NB4 (cell line): ENCODE results near the gene FBN1.

Source experiments
- MAX ChIP-seq: IDR thresholded peaks from 2 replicates; pipeline ENCODE4 v1.6.1; 2011; ENCODE audit warnings: low read depth, low read length
- MYC ChIP-seq: IDR thresholded peaks from 2 replicates; pipeline ENCODE4 v1.6.1; 2011; ENCODE audit warnings: low read depth, low read length
- POLR2A ChIP-seq: IDR thresholded peaks from 2 replicates; pipeline ENCODE4 v1.6.1; 2011; ENCODE audit warnings: mild to moderate bottlenecking; ENCODE audit not compliant: insufficient read length; ENCODE audit errors: extremely low read depth
- TF ChIP-seq, protein P1 (sequence below): IDR thresholded peaks from one replicate; pipeline ENCODE4 v1.5.1; 2012; ENCODE audit warnings: low read depth, low read length

GRCh38 chr15:48664436-48664835 lies 18.9 kb upstream of the FBN1 start:
- TF ChIP-seq, protein P1, sequence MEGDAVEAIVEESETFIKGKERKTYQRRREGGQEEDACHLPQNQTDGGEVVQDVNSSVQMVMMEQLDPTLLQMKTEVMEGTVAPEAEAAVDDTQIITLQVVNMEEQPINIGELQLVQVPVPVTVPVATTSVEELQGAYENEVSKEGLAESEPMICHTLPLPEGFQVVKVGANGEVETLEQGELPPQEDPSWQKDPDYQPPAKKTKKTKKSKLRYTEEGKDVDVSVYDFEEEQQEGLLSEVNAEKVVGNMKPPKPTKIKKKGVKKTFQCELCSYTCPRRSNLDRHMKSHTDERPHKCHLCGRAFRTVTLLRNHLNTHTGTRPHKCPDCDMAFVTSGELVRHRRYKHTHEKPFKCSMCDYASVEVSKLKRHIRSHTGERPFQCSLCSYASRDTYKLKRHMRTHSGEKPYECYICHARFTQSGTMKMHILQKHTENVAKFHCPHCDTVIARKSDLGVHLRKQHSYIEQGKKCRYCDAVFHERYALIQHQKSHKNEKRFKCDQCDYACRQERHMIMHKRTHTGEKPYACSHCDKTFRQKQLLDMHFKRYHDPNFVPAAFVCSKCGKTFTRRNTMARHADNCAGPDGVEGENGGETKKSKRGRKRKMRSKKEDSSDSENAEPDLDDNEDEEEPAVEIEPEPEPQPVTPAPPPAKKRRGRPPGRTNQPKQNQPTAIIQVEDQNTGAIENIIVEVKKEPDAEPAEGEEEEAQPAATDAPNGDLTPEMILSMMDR, result no peak
- TF ChIP-seq POLR2A (no peak), MAX (no peak), MYC (no peak)
